WTC11 (cell line): ENCODE measurements around the gene MARVELD2.
"Not testable (repeated sequence)": the region's sequence is repeated elsewhere in the genome, so short reads cannot be mapped to it uniquely, and the experiment has no call there.

ENCODE experiments used
- CREM ChIP-seq: sonication (generic); formaldehyde crosslinking; IDR thresholded peaks from 2 replicates; pipeline ENCODE4 v1.8.1; 2022; ENCODE audit warnings: mild to moderate bottlenecking, missing genetic modification reagents, moderate library complexity
- FOXP1 ChIP-seq: sonication (generic); formaldehyde crosslinking; IDR thresholded peaks from 2 replicates; pipeline ENCODE4 v1.8.0; 2022; ENCODE audit warnings: missing genetic modification reagents, mild to moderate bottlenecking, moderate library complexity, borderline replicate concordance
- TP53 ChIP-seq: sonication (generic); formaldehyde crosslinking; IDR thresholded peaks from 2 replicates; pipeline ENCODE4 v1.8.1; 2023; ENCODE audit warnings: mild to moderate bottlenecking, missing genetic modification reagents
- ZNF423 ChIP-seq: fragments of 250-450 bp; sonication (Bioruptor Pico); IDR thresholded peaks from 2 replicates; pipeline ENCODE4 v2.1.2; 2022; ENCODE audit warnings: mild to moderate bottlenecking, moderate library complexity
- TF ChIP-seq, protein P1 (sequence below): sonication (generic); formaldehyde crosslinking; IDR thresholded peaks from 2 replicates; pipeline ENCODE4 v1.8.1; 2023; ENCODE audit warnings: mild to moderate bottlenecking, moderate library complexity, missing genetic modification reagents
- TF ChIP-seq, protein P2 (sequence below): fragments of 200-600 bp; IDR thresholded peaks from 2 replicates; pipeline ENCODE4 v1.8.0; 2022; ENCODE audit warnings: antibody characterized with exemption
- TF ChIP-seq, protein P3 (sequence below): sonication (generic); formaldehyde crosslinking; IDR thresholded peaks from 2 replicates; pipeline ENCODE4 v1.8.0; 2022; ENCODE audit warnings: mild to moderate bottlenecking, missing genetic modification reagents

DNA sequence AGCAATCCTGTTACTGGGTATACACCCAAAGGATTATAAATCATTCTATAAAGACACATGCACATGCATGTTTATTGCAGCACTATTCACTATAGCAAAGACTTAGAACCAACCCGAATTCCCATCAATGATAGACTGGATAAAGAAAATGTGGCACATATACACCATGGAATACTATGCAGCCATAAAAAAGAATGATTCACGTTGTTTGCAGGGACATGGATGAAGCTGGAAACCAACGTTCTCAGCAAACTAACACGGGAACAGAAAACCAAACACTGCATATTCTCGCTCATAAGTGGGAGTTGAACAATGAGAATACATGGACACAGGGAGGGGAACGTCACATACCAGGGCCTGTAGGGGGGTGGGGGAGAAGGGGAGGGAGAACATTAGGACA, 56.6 kb downstream of the MARVELD2 start:
- TF ChIP-seq, protein P1, sequence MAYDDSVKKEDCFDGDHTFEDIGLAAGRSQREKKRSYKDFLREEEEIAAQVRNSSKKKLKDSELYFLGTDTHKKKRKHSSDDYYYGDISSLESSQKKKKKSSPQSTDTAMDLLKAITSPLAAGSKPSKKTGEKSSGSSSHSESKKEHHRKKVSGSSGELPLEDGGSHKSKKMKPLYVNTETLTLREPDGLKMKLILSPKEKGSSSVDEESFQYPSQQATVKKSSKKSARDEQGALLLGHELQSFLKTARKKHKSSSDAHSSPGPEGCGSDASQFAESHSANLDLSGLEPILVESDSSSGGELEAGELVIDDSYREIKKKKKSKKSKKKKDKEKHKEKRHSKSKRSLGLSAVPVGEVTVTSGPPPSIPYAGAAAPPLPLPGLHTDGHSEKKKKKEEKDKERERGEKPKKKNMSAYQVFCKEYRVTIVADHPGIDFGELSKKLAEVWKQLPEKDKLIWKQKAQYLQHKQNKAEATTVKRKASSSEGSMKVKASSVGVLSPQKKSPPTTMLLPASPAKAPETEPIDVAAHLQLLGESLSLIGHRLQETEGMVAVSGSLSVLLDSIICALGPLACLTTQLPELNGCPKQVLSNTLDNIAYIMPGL (CRISPR knock-in tag), result not testable (repeated sequence)
- TF ChIP-seq, protein P2, sequence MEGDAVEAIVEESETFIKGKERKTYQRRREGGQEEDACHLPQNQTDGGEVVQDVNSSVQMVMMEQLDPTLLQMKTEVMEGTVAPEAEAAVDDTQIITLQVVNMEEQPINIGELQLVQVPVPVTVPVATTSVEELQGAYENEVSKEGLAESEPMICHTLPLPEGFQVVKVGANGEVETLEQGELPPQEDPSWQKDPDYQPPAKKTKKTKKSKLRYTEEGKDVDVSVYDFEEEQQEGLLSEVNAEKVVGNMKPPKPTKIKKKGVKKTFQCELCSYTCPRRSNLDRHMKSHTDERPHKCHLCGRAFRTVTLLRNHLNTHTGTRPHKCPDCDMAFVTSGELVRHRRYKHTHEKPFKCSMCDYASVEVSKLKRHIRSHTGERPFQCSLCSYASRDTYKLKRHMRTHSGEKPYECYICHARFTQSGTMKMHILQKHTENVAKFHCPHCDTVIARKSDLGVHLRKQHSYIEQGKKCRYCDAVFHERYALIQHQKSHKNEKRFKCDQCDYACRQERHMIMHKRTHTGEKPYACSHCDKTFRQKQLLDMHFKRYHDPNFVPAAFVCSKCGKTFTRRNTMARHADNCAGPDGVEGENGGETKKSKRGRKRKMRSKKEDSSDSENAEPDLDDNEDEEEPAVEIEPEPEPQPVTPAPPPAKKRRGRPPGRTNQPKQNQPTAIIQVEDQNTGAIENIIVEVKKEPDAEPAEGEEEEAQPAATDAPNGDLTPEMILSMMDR, result not testable (repeated sequence)
- TF ChIP-seq CREM (CRISPR knock-in tag); ZNF423 (CRISPR knock-in tag); FOXP1 (CRISPR knock-in tag); TP53: not testable (repeated sequence)
- TF ChIP-seq, protein P3, sequence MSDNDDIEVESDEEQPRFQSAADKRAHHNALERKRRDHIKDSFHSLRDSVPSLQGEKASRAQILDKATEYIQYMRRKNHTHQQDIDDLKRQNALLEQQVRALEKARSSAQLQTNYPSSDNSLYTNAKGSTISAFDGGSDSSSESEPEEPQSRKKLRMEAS (CRISPR knock-in tag), result not testable (repeated sequence)
